ENCODE measurements around the gene CYRIA. TPM values are rescaled to one million over a fixed set of nuclear protein-coding genes. Genes with fewer than 3 reads are reported as not detected.

The CYRIA gene
- total RNA-seq, result 0.84 and 1.1 TPM in 2 replicates

GRCh38 chr2:16665748-16666448 is at the start of gene CYRIA:
CYRIA (minus strand) TSS chr2:16665834; CDS start chr2:16588119, 77,715 bp downstream.

